Measurements from ENCODE around the gene COX7B2.

- TF ChIP-seq EZH2 (IDR thresholded peaks at IDR 0.05) (no peak), POLR2AphosphoS5 (IDR thresholded peaks at IDR 0.05; ENCODE audit: borderline replicate concordance, low read depth, low read length) (no peak), FOXP2 (optimal IDR thresholded peaks at IDR 0.05; ENCODE audit: control extremely low read depth, extremely low read length, insufficient read depth) (no peak)
These were observed 897 bp downstream of the COX7B2 start for GRCh38 chr4:46908148-46908547.

Data from SK-N-MC (cell line).